DND-41 (cell line): ENCODE measurements around the gene LRRC75B.

ENCODE experiments used
- EZH2 ChIP-seq: IDR thresholded peaks from 3 replicates; pipeline ENCODE4 v1.6.1; 2012; ENCODE audit warnings: borderline replicate concordance, low read depth, mild to moderate bottlenecking, moderate library complexity, low read length, inconsistent platforms; ENCODE audit not compliant: severe bottlenecking
- TF ChIP-seq, protein P1 (sequence below): IDR thresholded peaks from 2 replicates; pipeline ENCODE4 v1.5.1; 2012; ENCODE audit warnings: borderline replicate concordance, low read length, moderate library complexity, mild to moderate bottlenecking; ENCODE audit not compliant: poor library complexity, severe bottlenecking; ENCODE audit errors: extremely low read depth

DNA sequence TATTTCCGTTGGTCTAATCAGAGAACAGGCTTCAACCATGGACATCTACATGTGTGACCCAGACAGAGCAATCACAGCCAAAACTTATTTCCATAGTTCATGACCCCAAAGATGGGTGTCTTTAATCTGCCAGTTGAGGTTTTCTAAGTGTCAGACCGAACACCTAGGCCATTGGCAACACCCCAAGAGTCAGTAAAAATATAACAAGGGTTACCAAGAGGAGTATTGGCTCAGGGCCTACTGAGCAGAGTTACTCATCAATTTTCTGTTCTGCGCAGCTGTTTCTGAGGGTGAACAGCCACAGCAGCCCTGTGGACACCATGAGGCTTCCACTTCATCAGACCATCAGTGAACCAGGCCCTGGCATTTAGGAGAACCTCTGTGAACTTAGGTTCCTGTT, 56.8 kb downstream of the LRRC75B start:
- TF ChIP-seq EZH2 = no peak
- TF ChIP-seq, protein P1, sequence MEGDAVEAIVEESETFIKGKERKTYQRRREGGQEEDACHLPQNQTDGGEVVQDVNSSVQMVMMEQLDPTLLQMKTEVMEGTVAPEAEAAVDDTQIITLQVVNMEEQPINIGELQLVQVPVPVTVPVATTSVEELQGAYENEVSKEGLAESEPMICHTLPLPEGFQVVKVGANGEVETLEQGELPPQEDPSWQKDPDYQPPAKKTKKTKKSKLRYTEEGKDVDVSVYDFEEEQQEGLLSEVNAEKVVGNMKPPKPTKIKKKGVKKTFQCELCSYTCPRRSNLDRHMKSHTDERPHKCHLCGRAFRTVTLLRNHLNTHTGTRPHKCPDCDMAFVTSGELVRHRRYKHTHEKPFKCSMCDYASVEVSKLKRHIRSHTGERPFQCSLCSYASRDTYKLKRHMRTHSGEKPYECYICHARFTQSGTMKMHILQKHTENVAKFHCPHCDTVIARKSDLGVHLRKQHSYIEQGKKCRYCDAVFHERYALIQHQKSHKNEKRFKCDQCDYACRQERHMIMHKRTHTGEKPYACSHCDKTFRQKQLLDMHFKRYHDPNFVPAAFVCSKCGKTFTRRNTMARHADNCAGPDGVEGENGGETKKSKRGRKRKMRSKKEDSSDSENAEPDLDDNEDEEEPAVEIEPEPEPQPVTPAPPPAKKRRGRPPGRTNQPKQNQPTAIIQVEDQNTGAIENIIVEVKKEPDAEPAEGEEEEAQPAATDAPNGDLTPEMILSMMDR = no peak
